SK-N-SH (cell line): ENCODE measurements around the gene NCK1. TPM values are rescaled to one million over a fixed set of nuclear protein-coding genes. Genes with fewer than 3 reads are reported as not detected.
A peak's percentile ranks its signal among the peaks of the same experiment; 100 is the strongest.

Experiments
- CTCF ChIA-PET: fragments of 300-600, 350-600 bp; formaldehyde crosslinking; extraction: SDS; loops from one replicate; lab custom pipeline; 2021; lab: Yijun Ruan, JAX
- POLR2A ChIA-PET: fragments of 350-600 bp; sonication (Branson Sonifier 250); formaldehyde crosslinking; extraction: SDS; loops from one replicate; lab custom pipeline; 2020; ENCODE audit warnings: antibody characterized with exemption, inconsistent platforms; lab: Yijun Ruan, JAX
- DNase-seq: peaks from one replicate; pipeline ENCODE4 v3.0.0; 2012
- H2AFZ ChIP-seq: fragments of 200-600 bp; sonication (generic); 2 replicates; pipeline ENCODE4 v1.8.1; 2016; ENCODE audit warnings: antibody characterized with exemption, mild to moderate bottlenecking, low read depth
- H3F3A ChIP-seq: fragments of 200-600 bp; sonication (generic); replicated peaks from 2 replicates; pipeline ENCODE3; 2016; ENCODE audit warnings: antibody characterized with exemption, mild to moderate bottlenecking; ENCODE audit not compliant: insufficient read depth
- H3K27ac ChIP-seq, 2 experiments: fragments of 200-500 bp in 1 of 2; fragments of 200-600 bp in 1 of 2; sonication (Bioruptor generic) in 1 of 2; sonication (generic), shearing (Covaris generic) in 1 of 2; 2 replicates each; pipeline versions ENCODE4 v1.5.1 to v1.6.1; 2014 to 2016; ENCODE audit warnings: low read depth in 2 of 2, inconsistent platforms in 1 of 2, low read length in 1 of 2, mild to moderate bottlenecking in 1 of 2, mixed read lengths in 1 of 2
- H3K27me3 ChIP-seq: fragments of 200-600 bp; sonication (generic), shearing (Covaris generic); 2 replicates; pipeline ENCODE4 v1.6.1; 2016; ENCODE audit warnings: mixed run types; ENCODE audit not compliant: insufficient read depth
- H3K36me3 ChIP-seq, 2 experiments: fragments of 200-500 bp in 1 of 2; fragments of 200-600 bp in 1 of 2; sonication (Bioruptor generic) in 1 of 2; sonication (generic) in 1 of 2; replicated peaks in 1 of 2; 2 replicates each; pipeline versions ENCODE3 to v1.5.1; 2014 to 2016; ENCODE audit warnings: low read length in 1 of 2, mild to moderate bottlenecking in 1 of 2; ENCODE audit not compliant: insufficient read depth in 2 of 2, control insufficient read depth in 1 of 2
- H3K4me1 ChIP-seq, 2 experiments: fragments of 200-500 bp in 1 of 2; fragments of 200-600 bp in 1 of 2; sonication (Bioruptor generic) in 1 of 2; sonication (generic), shearing (Covaris generic) in 1 of 2; 2 replicates each; pipeline versions ENCODE4 v1.5.1 to v1.6.1; 2014 to 2016; ENCODE audit warnings: low read depth in 1 of 2, low read length in 1 of 2, mixed run types in 1 of 2; ENCODE audit not compliant: insufficient read depth in 2 of 2, control insufficient read depth in 1 of 2
- H3K4me2 ChIP-seq: fragments of 200-600 bp; sonication (generic), shearing (Covaris generic); 2 replicates; pipeline ENCODE4 v1.6.1; 2017; ENCODE audit warnings: mixed run types
- H3K4me3 ChIP-seq, 2 experiments: fragments of 200-500 bp in 1 of 2; fragments of 200-600 bp in 1 of 2; sonication (Bioruptor generic) in 1 of 2; sonication (generic), shearing (Covaris generic) in 1 of 2; 2 replicates each; pipeline versions ENCODE4 v1.5.1 to v1.8.1; 2014 to 2016; ENCODE audit warnings: low read depth in 2 of 2, inconsistent platforms in 1 of 2, low read length in 1 of 2, mild to moderate bottlenecking in 1 of 2, mixed read lengths in 1 of 2, moderate library complexity in 1 of 2
- H3K79me2 ChIP-seq: fragments of 200-600 bp; sonication (generic); 2 replicates; pipeline ENCODE4 v1.8.1; 2017; ENCODE audit warnings: mild to moderate bottlenecking; ENCODE audit not compliant: insufficient read depth
- H3K9ac ChIP-seq: fragments of 200-600 bp; sonication (generic); 2 replicates; pipeline ENCODE4 v1.6.1; 2017; ENCODE audit warnings: mixed run types
- H3K9me2 ChIP-seq: fragments of 200-600 bp; sonication (generic); 2 replicates; pipeline ENCODE4 v1.6.1; 2017; ENCODE audit warnings: mixed run types
- H3K9me3 ChIP-seq: fragments of 200-600 bp; sonication (generic); 2 replicates; pipeline ENCODE4 v1.6.1; 2017; ENCODE audit warnings: mixed run types, mild to moderate bottlenecking, moderate library complexity
- H4K20me1 ChIP-seq: fragments of 200-600 bp; sonication (generic); 2 replicates; pipeline ENCODE4 v1.6.1; 2017; ENCODE audit warnings: mild to moderate bottlenecking, mixed run types; ENCODE audit not compliant: insufficient read depth
- CHD2 ChIP-seq: fragments of 150-350 bp; IDR thresholded peaks from 2 replicates; pipeline ENCODE4 v1.6.1; 2018; ENCODE audit warnings: low read length; ENCODE audit not compliant: partially characterized antibody
- EZH2phosphoT487 ChIP-seq: fragments of 200-600 bp; sonication (generic); IDR thresholded peaks from 2 replicates; pipeline ENCODE4 v1.6.1; 2017; ENCODE audit warnings: low read depth, mixed run types, mild to moderate bottlenecking, antibody characterized with exemption, moderate library complexity, borderline replicate concordance
- FOXJ3 ChIP-seq: sonication (generic); formaldehyde crosslinking; IDR thresholded peaks from 2 replicates; pipeline ENCODE4 v1.5.1; 2020; ENCODE audit warnings: mild to moderate bottlenecking, missing genetic modification reagents
- GABPA ChIP-seq: IDR thresholded peaks from 2 replicates; pipeline ENCODE4 v1.4.0; 2012; ENCODE audit warnings: low read depth, mild to moderate bottlenecking
- GATA2 ChIP-seq: sonication (generic); formaldehyde crosslinking; IDR thresholded peaks from 2 replicates; pipeline ENCODE4 v1.5.0; 2020; ENCODE audit warnings: mild to moderate bottlenecking, missing genetic modification reagents
- NRF1 ChIP-seq: IDR thresholded peaks from 2 replicates; pipeline ENCODE4 v1.6.1; 2012; ENCODE audit warnings: low read depth, mild to moderate bottlenecking, low read length
- POLR2AphosphoS5 ChIP-seq: IDR thresholded peaks from 2 replicates; pipeline ENCODE4 v1.6.1; 2012; ENCODE audit warnings: low read depth, low read length
- RAD21 ChIP-seq: IDR thresholded peaks from 2 replicates; pipeline ENCODE4 v1.6.1; 2012; ENCODE audit warnings: mild to moderate bottlenecking, low read length
- RFX5 ChIP-seq: IDR thresholded peaks from 2 replicates; pipeline ENCODE4 v1.6.1; 2012; ENCODE audit warnings: mild to moderate bottlenecking, improper control_type of control experiment, low read length
- RXRA ChIP-seq: IDR thresholded peaks from 2 replicates; pipeline ENCODE4 v1.4.0; 2012; ENCODE audit warnings: low read depth, mild to moderate bottlenecking, borderline replicate concordance
- SIN3A ChIP-seq: IDR thresholded peaks from 2 replicates; pipeline ENCODE4 v1.6.1; 2012; ENCODE audit warnings: low read depth, mild to moderate bottlenecking, low read length, moderate library complexity, borderline replicate concordance
- TCF12 ChIP-seq: IDR thresholded peaks from 2 replicates; pipeline ENCODE4 v1.4.0; 2012
- TEAD4 ChIP-seq: IDR thresholded peaks from 2 replicates; pipeline ENCODE4 v1.4.0; 2012; ENCODE audit warnings: mild to moderate bottlenecking, borderline replicate concordance; ENCODE audit not compliant: insufficient read depth
- USF1 ChIP-seq: IDR thresholded peaks from 2 replicates; pipeline ENCODE4 v1.4.0; 2012; ENCODE audit warnings: low read depth, borderline replicate concordance
- USF2 ChIP-seq: fragments of 150-350 bp; IDR thresholded peaks from 2 replicates; pipeline ENCODE4 v1.6.1; 2017; ENCODE audit warnings: antibody characterized with exemption, low read length, low read depth, borderline replicate concordance
- YY1 ChIP-seq: IDR thresholded peaks from 2 replicates; pipeline ENCODE4 v1.4.0; 2012; ENCODE audit warnings: low read depth, mild to moderate bottlenecking
- WGBS: methylation state at CpG from one replicate; pipeline ENCODE4 v1.1.6; 2017; ENCODE audit warnings: low lambda C conversion rate; 5-methylcytosine and 5-hydroxymethylcytosine counted together
- polyA plus RNA-seq, 3 experiments: library from polyadenylated mRNA; depleted of rRNA; stranded (reverse); fragments of >200 nt; gene quantifications; 2 replicates each; pipeline ENCODE4 v1.2.3, GENCODE V29; 2012
- TF ChIP-seq, protein P1 (sequence below): IDR thresholded peaks from 2 replicates; pipeline ENCODE4 v1.4.0; 2012; ENCODE audit warnings: low read depth
- TF ChIP-seq, protein P2 (sequence below): fragments of 150-350 bp; IDR thresholded peaks from 2 replicates; pipeline ENCODE4 v1.6.1; 2016; ENCODE audit warnings: mild to moderate bottlenecking, low read depth, low read length
- TF ChIP-seq, protein P3 (sequence below): IDR thresholded peaks from 2 replicates; pipeline ENCODE4 v1.6.1; 2012; ENCODE audit warnings: mild to moderate bottlenecking, low read depth, low read length, moderate library complexity

The NCK1 gene
- polyA plus RNA-seq, 1 of the 3 experiments (the other 2 are of a cell fraction): 16.2 TPM

GRCh38 chr3:136818769-136819391 lies 43.1 kb upstream of the NCK1 start, which contains the start of gene SLC35G2:
Gene SLC35G2, plus strand, starts transcription at chr3:136819126. Its CDS starts 35,335 bp downstream, at chr3:136854461.
- TF ChIP-seq, protein P1, sequence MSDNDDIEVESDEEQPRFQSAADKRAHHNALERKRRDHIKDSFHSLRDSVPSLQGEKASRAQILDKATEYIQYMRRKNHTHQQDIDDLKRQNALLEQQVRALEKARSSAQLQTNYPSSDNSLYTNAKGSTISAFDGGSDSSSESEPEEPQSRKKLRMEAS: peak; percentile 8; the same call in 1 of the 2 replicates
- TF ChIP-seq USF1 (no peak), NRF1 (peak; percentile 68), CHD2 (peak; percentile 18), RAD21 (peak; percentile 24; the same call in 1 of the 2 replicates)
- H3K79me2 ChIP-seq: peaks cover 43% of the 10 kb centered on the region
- H3K4me2 ChIP-seq: peak within 1 kb of the TSS; percentile 97
- CTCF ChIA-PET: interaction anchor here (0.9 to 1.3 kb wide), 2 partner anchors 67 to 195 kb away, joined by 5 to 7 read pairs; partner anchors contain the start of gene STAG1
- 4% methylated on average over 9 of the region's 60 CpGs for WGBS
- peaks cover 0 to 14% of the 10 kb centered on the region in 2 experiments for H3K36me3 ChIP-seq
- H2AFZ ChIP-seq: peak within 1 kb of the TSS; percentile 87
- peak within 1 kb of the TSS; percentile 77 to 81 for H3K4me3 ChIP-seq
- peak; percentile 87 for DNase-seq
- POLR2A ChIA-PET: interaction anchor here (1.0 to 1.2 kb wide), 4 partner anchors 16 to 622 kb away, joined by 3 to 11 read pairs (median 6); partner anchors contain the start of genes MSL2, NCK1 and STAG1
- peaks cover under 1% of the 10 kb centered on the region; the same call in 1 of the 2 replicates for H3K9me3 ChIP-seq
- peaks cover 13% of the 10 kb centered on the region for H3F3A ChIP-seq
- peaks cover 10% of the 10 kb centered on the region in 2 experiments; a peak in 3 of 4 replicates for H3K4me1 ChIP-seq
- no peaks in the 10 kb centered on the region for H3K27me3 ChIP-seq
- H3K9ac ChIP-seq: peak within 1 kb of the TSS; percentile 91
- peaks cover 26% of the 10 kb centered on the region for H4K20me1 ChIP-seq
- peak within 1 kb of the TSS; percentile 87 to 96 for H3K27ac ChIP-seq
- no peaks in the 10 kb centered on the region for H3K9me2 ChIP-seq

GRCh38 chr3:136819392-136819730 lies 42.6 kb upstream of the NCK1 start:
- Histone ChIP-seq H3K27ac (peak overlapping the region; percentile 87 to 96), H3K4me3 (peak overlapping the region; percentile 77 to 81), H3K9ac (peak overlapping the region; percentile 91), H3K4me1 (peaks cover 10% of the 10 kb centered on the region in 2 experiments; a peak in 3 of 4 replicates), H3F3A (peaks cover 13% of the 10 kb centered on the region), H3K9me3 (peaks cover 4% of the 10 kb centered on the region; the same call in 1 of the 2 replicates), H3K36me3 (peaks cover 0 to 17% of the 10 kb centered on the region in 2 experiments), H3K79me2 (peaks cover 48% of the 10 kb centered on the region), H3K9me2 (no peaks in the 10 kb centered on the region), H3K27me3 (no peaks in the 10 kb centered on the region), H2AFZ (peak overlapping the region; percentile 87), H4K20me1 (peaks cover 26% of the 10 kb centered on the region), H3K4me2 (peak overlapping the region; percentile 97)
- 0% methylated on average over 10 of the region's 21 CpGs for WGBS
- DNase-seq: peak; percentile 70
- ChIA-PET POLR2A (interaction anchor here (1.0 to 1.2 kb wide), 4 partner anchors 17 to 623 kb away, joined by 3 to 11 read pairs (median 6); partner anchors contain the start of genes MSL2, NCK1 and STAG1), CTCF (interaction anchor here (0.9 to 1.3 kb wide), 3 partner anchors 67 to 195 kb away, joined by 4 to 7 read pairs (median 5); partner anchors contain the start of gene STAG1)
- TF ChIP-seq GATA2 (CRISPR knock-in tag): no peak
- TF ChIP-seq GABPA: no peak
- no peak for TF ChIP-seq EZH2phosphoT487
- TF ChIP-seq, protein P2, sequence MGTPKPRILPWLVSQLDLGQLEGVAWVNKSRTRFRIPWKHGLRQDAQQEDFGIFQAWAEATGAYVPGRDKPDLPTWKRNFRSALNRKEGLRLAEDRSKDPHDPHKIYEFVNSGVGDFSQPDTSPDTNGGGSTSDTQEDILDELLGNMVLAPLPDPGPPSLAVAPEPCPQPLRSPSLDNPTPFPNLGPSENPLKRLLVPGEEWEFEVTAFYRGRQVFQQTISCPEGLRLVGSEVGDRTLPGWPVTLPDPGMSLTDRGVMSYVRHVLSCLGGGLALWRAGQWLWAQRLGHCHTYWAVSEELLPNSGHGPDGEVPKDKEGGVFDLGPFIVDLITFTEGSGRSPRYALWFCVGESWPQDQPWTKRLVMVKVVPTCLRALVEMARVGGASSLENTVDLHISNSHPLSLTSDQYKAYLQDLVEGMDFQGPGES: no peak
- TF ChIP-seq, protein P3, sequence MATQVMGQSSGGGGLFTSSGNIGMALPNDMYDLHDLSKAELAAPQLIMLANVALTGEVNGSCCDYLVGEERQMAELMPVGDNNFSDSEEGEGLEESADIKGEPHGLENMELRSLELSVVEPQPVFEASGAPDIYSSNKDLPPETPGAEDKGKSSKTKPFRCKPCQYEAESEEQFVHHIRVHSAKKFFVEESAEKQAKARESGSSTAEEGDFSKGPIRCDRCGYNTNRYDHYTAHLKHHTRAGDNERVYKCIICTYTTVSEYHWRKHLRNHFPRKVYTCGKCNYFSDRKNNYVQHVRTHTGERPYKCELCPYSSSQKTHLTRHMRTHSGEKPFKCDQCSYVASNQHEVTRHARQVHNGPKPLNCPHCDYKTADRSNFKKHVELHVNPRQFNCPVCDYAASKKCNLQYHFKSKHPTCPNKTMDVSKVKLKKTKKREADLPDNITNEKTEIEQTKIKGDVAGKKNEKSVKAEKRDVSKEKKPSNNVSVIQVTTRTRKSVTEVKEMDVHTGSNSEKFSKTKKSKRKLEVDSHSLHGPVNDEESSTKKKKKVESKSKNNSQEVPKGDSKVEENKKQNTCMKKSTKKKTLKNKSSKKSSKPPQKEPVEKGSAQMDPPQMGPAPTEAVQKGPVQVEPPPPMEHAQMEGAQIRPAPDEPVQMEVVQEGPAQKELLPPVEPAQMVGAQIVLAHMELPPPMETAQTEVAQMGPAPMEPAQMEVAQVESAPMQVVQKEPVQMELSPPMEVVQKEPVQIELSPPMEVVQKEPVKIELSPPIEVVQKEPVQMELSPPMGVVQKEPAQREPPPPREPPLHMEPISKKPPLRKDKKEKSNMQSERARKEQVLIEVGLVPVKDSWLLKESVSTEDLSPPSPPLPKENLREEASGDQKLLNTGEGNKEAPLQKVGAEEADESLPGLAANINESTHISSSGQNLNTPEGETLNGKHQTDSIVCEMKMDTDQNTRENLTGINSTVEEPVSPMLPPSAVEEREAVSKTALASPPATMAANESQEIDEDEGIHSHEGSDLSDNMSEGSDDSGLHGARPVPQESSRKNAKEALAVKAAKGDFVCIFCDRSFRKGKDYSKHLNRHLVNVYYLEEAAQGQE: peak; percentile 67; the same call in 1 of the 2 replicates
- TF ChIP-seq SIN3A: no peak
- TF ChIP-seq POLR2AphosphoS5: 0 out of 2 replicates have a peak, but pooled peaks have one; percentile 27
- TF ChIP-seq FOXJ3 (CRISPR knock-in tag): no peak
- TF ChIP-seq TCF12: peak; percentile 61; the same call in 1 of the 2 replicates
- peak; percentile 69; the same call in 1 of the 2 replicates for TF ChIP-seq YY1
- TF ChIP-seq TEAD4: no peak
- no peak for TF ChIP-seq USF2
- TF ChIP-seq NRF1: no peak
- no peak for TF ChIP-seq RFX5
- TF ChIP-seq RXRA: no peak
